NK-92 (cell line): Measurements from ENCODE around the gene GAL3ST1.

Experiments used
- DNase-seq: peaks from one replicate; lab custom pipeline; 2025; ENCODE audit not compliant: unreplicated experiment; lab: John Stamatoyannopoulos, UW

GAL3ST1 gene

DNA sequence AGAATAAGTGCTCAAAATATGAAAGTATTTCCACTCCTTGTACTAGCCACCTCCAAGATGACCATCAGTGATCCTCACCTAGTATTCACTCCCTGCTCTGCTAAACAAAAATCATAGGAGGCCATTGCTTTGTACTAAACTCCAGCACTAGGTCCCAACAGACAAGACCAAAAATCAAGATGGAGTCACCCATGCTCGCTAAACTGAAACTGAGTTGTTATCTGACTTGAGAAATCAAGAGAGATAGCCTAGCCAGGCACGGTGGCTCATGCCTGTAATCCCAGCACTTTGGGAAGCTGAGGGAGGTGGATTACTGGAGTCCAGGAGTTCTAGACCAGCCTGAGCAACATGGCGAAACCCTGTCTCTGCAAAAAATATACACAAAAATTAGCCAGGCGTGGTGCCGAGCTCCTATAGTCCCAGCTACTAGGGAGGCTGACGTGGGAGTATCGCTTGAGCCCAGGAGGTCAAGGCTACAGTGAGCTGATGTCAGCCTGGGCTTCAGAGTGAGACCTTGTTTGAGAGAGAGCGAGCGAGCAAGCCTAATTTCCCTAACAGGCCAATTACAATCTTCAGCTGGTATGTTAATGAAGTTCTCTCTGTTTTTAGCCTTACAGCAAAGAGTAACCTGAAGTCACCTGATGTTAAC is 37.3 kb downstream of the GAL3ST1 start:
- no peak for DNase-seq

DNA sequence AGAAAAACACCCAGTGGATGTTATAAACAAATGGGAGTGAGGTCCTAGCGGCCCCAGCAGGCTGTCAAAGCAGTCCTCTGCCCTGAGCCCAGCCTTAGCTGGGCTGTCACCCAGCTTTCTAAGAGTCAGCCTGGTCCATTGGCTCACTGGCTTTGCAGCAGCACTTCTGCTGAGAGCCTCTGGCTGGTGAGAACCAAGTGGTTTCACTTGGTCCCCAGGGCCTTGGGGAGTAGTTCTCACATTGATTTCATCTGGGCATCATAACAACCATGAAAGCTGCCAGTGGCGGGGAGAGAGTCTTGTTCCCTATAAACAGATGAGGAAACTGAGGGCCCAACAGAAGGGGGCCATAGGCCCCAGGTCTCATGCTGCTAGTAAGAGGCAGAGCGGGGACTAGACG is 39.3 kb downstream of the GAL3ST1 start:
- DNase-seq, result no peak

DNA sequence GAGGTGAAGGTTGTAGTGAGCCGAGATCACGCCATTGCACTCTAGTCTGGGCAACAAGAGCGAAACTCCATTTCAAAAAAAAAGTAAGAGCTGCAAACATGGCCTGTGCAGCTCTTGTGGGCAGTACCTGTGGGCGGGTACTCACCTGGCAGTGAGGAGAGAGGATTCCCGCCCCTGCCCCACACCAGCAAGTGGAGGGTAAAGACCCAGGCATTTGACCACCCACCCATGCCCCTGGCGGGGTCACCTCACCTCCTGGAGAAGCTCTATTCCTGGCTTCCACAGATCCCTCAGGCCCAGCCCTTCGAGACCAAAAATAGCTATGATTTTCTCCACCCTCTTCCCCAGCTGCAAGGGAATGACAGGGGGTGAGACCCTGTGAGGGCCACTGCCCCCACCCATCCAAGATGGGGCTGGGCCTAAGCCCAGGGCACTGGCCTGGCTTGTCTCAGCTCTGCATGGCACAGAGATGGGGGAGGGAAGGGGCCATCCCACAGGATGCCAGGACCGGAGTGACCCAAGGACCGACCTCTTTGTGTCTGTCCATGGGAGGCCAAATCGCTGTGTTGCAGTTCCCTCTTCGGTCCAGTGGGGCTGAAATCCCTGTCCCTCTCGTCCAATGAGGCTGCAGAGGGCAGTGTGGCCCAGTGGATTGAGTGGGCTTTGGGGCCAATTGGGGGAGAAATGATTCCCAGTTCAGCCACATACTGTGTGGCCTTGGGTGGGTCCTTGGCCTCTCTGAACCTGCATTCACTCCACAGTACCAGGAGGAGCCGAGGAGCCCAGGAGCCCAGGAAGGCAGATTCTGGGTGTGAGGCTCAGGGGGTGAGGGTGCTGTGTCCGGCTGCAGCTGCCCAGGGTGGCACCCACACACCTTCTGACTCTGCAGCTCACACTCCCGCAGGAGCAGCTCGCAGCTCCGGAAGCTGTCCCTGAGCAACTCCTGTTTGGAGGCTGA is 42.5 kb downstream of the GAL3ST1 start:
- no peak for DNase-seq

DNA sequence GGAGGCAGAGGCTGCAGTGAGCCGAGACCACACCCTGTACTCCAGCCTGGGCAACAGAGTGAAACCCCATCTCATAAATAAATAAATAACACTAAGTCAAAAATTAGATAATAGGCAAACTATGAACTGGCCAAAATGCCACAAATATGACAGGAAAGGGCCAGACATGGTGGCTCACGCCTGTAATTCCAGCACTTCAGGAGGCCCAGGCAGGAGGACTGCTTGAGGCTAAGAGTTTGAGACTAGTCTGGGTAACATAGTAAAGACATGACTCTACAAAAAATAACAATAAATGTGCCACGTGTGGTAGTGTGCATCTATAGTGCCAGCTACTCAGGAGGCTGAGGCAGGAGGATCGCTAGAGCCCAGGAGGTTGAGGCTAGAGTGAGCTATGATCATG is 47.8 kb downstream of the GAL3ST1 start:
- no peak for DNase-seq

DNA sequence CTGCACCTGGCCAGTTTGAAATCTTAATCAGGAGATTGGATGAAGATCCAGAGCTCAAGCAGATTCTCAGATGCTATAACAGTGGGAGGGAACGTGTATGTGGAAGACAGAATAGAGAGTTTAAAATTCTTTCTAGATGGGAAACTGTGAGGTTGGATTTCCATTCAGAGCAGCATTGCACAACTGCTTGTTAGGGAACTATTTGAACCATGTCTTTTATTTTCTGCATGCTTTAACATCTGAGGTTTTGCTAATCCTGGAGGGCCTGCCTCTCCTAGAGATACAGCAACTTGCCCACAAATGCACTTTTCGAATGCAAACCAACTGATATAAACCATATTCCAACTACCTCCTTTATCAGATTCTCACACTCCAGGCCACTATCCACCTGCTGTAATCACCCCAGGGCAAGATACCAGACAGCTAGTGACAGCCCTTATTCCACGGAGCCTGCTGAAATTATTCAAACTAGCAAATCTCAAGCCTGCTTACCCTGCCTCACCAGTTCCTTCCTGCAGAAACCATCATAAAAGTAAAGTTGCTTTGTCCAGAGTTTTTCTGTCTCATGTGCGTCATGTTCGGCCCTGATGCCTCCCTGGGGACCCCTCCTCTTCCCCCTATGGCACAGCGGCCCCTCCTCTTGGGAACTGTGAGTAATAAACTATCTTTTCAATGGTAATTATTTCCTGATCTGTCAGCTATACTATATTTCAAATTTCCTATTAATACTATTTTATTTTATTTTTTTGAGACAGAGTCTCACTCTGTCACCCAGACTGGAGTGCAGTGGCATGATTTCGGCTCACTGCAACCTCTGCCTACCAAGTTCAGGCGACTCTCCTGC is 50.6 kb downstream of the GAL3ST1 start:
- DNase-seq, result no peak

DNA sequence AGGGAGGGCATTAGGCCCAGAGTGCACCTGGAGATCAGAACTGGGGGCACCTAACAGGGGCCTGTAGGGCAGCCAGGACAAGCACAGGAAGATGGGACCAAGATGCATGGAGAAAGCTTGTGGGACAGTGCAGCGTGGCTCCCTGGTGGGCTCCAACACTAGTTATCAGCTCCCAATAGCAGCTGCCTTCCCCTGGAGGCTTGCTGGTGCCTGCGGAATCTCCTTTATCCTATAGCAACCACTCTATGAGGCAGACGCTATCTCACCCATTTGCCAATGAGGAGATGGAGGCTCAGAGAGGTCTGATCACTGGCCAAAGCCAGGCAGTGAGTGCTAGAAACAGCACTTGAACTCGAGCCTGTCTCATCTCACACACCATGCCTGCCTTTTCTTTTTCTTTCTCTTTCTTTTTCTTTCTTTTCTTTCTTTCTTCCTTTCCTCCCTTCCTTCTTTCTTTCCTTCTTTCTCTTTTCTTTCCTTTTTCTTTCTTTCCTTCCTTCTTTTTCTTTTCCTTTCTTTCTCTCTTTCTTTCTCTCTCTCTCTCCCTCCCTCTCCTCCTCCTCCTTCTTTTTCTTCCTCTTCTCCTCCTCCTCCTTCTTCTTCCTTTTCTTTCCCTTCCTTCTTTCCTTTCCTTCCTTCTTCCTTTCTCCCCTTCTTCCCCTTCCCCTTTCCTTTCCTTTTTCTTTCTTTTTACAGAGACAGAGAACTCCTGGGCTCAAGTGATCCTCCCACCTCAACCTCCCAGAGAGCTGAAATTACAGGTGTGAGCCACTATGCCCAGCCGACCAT is 52.9 kb downstream of the GAL3ST1 start:
- DNase-seq, result no peak

DNA sequence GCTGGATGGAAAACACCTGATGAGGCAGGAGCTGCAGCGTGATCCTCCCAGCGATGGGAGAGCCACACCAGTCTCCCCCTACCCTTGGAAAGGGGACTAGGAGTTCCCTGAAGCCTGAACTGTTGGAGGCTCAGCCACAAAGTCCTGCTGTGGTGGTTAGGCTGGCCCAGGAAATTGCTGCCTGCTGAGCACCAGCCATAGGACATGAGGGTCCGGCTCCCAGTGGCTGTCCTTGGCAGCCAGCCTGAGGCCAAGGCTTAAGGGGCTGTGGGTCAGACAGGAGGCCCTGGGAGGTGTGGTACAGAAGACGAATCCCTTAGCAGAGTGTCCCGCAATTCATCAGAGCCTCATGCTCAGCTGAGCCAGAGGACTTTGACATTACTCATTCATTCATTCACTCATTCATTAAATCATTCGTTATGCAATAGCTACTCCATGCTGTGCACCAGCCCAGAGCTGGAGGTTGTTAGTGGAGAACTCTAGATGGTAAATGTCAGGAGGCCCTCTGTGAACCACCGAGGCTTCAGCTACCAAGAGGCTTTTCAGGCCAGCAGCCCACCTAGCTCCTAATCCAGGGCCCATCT is 54.5 kb downstream of the GAL3ST1 start:
- DNase-seq, result no peak

DNA sequence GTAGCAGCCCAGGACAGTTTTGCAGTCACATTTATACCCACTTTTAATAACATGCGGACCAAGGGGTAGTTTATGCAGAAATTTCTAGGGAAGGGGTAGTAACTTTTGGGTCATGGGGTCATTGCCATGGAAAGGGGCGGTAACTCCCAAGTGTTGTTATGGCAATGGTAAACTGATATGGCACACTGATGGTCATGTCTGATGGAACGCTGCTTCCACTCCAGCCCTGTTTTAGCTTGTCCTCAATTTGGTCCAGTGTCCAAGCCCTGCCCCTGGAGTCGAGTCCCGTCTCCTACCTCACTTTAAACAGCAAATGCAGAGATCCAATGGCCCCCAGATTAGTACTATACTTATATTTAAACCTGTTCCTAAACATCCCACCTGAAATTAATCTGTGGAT is 57.7 kb downstream of the GAL3ST1 start:
- no peak for DNase-seq

DNA sequence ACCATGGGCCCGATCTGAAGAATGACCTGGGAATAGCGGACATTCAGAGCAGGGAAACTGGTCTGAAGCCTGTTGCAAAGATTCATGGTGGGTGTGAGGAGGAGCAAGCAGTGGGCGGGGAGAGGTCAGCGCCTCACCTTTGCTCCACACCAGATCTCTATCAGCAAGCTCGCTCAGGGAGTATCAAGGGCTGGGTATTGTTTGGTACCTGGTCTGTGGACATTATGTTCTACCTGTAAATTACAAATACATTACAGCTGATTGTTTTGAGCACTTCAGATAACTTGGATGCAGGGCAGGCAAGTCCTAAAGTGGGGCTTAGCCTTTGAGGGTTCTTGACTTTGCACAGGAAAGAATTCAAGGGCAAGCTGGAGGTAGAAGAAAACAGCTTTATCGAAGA is 58.2 kb downstream of the GAL3ST1 start:
- DNase-seq, result no peak

DNA sequence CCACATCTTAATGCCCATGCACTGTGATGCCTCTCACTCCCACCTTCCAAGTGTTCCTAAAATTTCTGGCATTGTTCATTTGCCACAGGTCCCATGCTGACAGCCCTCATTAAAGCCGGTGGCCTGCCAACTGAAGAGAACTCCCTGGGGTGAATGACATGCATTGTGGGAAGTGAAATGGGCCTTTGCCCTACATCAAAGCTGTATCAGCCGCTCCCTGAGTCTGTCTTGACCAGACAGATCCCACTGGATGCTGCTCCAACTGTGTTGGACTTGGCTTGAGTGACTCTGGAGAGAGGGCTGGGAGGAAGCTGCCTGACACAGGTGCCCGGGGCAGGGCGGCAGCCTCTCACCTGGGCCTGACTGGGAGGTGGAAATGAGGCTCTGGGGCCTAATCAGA is 60.2 kb downstream of the GAL3ST1 start:
- no peak for DNase-seq

DNA sequence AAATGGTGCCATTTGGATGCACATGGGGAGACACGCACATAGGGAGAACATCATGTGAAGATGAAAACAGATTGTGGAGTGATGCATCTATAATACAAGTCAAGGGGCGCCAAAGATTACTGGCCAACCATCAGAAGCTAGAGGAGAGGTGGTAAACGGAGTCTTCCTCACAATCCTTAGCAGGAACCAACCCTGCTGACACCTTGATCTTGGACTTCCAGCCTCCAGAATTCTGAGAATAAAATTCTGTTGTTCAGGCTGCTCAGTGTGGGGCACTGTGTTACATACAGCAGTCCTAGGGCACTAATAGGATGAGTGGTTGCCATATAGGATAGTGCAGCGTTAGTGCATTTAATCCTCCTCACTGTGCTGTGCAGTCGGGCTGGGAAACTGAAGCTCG is 61.0 kb downstream of the GAL3ST1 start:
- no peak for DNase-seq

DNA sequence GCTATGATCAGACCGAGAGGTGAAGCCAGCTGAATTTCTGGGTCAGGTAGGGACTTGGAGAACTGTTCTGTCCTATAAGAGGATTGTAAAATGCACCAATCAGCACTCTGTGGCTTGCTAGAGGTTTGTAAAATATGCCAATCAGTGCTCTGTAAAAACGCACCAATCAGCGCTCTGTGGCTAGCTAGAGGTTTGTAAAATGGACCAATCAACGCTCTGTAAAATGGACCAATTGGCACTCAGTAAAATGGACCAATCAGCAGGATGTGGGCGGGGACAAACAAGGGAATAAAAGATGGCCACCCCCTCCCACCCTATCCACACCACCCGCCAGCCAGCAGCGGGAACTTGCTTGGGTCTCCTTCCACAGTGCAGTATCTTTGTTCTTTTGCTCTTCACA is 62.6 kb downstream of the GAL3ST1 start:
- DNase-seq, result no peak

DNA sequence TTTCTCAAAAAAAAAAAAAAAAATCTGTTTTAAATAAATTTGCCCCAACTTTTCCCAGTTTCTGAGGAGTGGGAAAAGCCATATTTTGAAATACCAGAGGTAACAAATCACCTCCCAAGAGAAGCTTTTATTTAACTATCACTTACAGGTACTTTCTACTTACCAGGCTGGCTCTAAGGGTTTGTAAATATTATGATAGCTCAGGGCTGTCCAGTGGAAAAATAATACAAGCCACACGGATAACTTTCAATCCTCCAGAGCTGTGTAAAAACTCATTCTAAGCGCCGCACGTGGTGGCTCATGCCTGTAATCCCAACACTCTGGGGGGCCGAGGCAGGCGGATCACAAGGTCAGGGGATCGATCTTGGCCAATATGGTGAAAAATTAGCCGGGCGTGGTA is 63.4 kb downstream of the GAL3ST1 start:
- DNase-seq, result no peak

DNA sequence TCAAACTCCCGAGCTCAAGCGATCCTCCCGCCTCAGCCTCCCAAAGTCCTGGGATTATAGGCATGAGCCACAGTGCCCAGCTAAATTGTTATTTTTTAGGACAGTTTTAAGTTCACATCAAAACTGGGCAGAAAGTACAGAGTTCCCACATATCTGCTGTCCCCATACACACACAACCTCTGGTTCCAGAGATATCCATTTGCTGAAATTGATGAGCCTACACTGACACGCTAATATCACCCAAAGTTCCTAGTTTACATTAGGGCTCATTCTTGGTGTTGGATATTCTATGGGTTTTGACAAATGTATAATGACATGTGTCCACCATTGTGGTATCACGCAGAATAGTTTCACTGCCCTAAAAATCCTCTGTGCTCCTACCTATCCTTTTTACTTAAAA is 66.2 kb downstream of the GAL3ST1 start:
- DNase-seq, result no peak

DNA sequence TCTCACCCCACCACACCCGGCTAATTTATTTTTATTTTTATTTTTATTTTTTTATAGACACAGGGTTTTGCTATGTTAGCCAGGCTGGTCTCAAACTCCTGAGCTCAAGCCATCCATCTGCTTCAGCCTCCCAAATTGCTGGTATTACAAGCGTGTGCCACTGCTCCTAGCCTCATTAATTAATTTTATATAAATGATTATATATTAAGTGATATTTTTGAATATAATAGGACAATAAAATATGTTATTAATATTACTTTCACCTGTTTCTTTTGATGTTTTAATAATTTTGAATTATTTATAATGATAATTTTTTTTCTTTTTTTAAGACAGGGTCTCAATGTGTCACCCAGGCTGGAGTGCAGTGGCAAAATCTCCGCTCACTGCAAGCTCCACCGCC is 66.8 kb downstream of the GAL3ST1 start:
- no peak for DNase-seq

DNA sequence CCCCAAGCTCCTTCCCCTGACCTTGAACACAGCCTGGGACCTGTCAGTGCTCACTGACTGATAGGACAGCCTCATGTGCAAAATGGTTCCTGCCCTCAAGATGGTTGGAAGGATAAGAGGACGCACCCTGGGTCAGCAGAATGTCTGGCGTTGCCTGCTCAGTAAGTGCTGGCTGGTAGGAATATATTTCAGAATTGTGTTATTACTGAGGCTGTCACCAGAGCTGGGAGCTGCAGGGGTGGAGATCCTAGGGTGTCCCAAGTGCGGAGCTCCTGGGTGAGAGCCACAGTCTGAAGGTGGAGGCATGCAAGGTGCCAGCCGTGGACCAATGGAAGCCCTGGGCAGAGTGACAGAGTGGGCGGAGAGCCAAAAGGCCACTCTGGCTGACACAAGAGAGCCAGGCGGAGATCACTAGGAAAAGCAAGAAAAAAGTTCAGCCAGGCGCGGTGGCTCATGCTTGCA is 67.9 kb downstream of the GAL3ST1 start:
- no peak for DNase-seq
